ENCODE data around the gene EMC8. TPM values are rescaled to one million over a fixed set of nuclear protein-coding genes. Genes with fewer than 3 reads are reported as not detected.

Gene EMC8
- total RNA-seq, 1 experiment from 2014 or later, result 73.0 TPM

- H3K79me2 ChIP-seq (ENCODE audit: insufficient read depth, low read length), result peaks cover 13% of the 10 kb centered on the region; the same call in 1 of the 2 replicates
- no peak overlapping the region for H3K4me2 ChIP-seq (ENCODE audit: low read length)
- H3K9me3 ChIP-seq (ENCODE audit: control insufficient read depth in 1 of 2, insufficient read depth in 1 of 2, low read depth in 1 of 2, low read length in 2 of 2), result no peaks in the 10 kb centered on the region
- H3K9ac ChIP-seq (ENCODE audit: low read length), result no peak overlapping the region
- ATAC-seq, result peak; percentile 43
- no peaks in the 10 kb centered on the region for H3K4me1 ChIP-seq (ENCODE audit: control insufficient read depth in 1 of 2, insufficient read depth in 2 of 2, low read length in 2 of 2)
- H3K36me3 ChIP-seq (ENCODE audit: control insufficient read depth in 1 of 2, insufficient read depth in 2 of 2, low read length in 2 of 2), result peaks cover 15 to 38% of the 10 kb centered on the region in 2 experiments; a peak in 3 of 4 replicates
- no TSS peak for BruUV-seq (replicated peaks)
- no peak overlapping the region for H2AFZ ChIP-seq (ENCODE audit: low read depth, low read length, poor library complexity, severe bottlenecking)
- H3K9me2 ChIP-seq (ENCODE audit: insufficient read depth), result no peaks in the 10 kb centered on the region
- H3K27me3 ChIP-seq (ENCODE audit: insufficient read depth, low read length), result no peaks in the 10 kb centered on the region
- no peak for DNase-seq (ENCODE audit: low read depth, low spot score)
- TF ChIP-seq EGR1 (IDR thresholded peaks at IDR 0.05; ENCODE audit: low read depth), result no peak
- TF ChIP-seq JUND (IDR thresholded peaks at IDR 0.05), result no peak
- no peak for TF ChIP-seq RAD21 (IDR thresholded peaks at IDR 0.05; ENCODE audit: low read depth)
- no peaks in the 10 kb centered on the region; the same call in 1 of the 2 replicates for H4K20me1 ChIP-seq (ENCODE audit: insufficient read depth)
- H3K27ac ChIP-seq (ENCODE audit: low read depth, low read length), result no peak overlapping the region
- intact Hi-C loops (cut with micrococcal nuclease), result no loop called here
- ChIA-PET POLR2A (no interaction called here), RAD21 (ENCODE audit: low non-redundant PET in 1 of 2, low total read pairs in 2 of 2, uncharacterized antibody in 2 of 2, unreplicated experiment in 2 of 2) (no interaction called here), CTCF (no interaction called here)
- H3K4me3 ChIP-seq (replicated peaks in 1 of 2; ENCODE audit: low read depth in 1 of 2, low read length in 2 of 2), result no peak overlapping the region
Measured at GRCh38 chr16:85777583-85778310, 21.6 kb downstream of the EMC8 start.

GRCh38 chr16:85774811-85775210, 24.5 kb downstream of the EMC8 start:
- Histone ChIP-seq H3K9ac (ENCODE audit: low read length) (no peak overlapping the region), H3K79me2 (ENCODE audit: insufficient read depth, low read length) (no peaks in the 10 kb centered on the region), H3K27ac (ENCODE audit: low read depth, low read length) (no peak overlapping the region), H3K4me3 (replicated peaks in 1 of 2; ENCODE audit: low read depth in 1 of 2, low read length in 2 of 2) (no peak overlapping the region), H3K9me3 (ENCODE audit: control insufficient read depth in 1 of 2, insufficient read depth in 1 of 2, low read depth in 1 of 2, low read length in 2 of 2) (no peaks in the 10 kb centered on the region), H3K9me2 (ENCODE audit: insufficient read depth) (no peaks in the 10 kb centered on the region), H3K27me3 (ENCODE audit: insufficient read depth, low read length) (no peaks in the 10 kb centered on the region), H2AFZ (ENCODE audit: low read depth, low read length, poor library complexity, severe bottlenecking) (no peak overlapping the region), H3K4me1 (ENCODE audit: control insufficient read depth in 1 of 2, insufficient read depth in 2 of 2, low read length in 2 of 2) (no peaks in the 10 kb centered on the region), H3K4me2 (ENCODE audit: low read length) (no peak overlapping the region), H4K20me1 (ENCODE audit: insufficient read depth) (no peaks in the 10 kb centered on the region; the same call in 1 of the 2 replicates), H3K36me3 (ENCODE audit: control insufficient read depth in 1 of 2, insufficient read depth in 2 of 2, low read length in 2 of 2) (peaks cover 12 to 20% of the 10 kb centered on the region in 2 experiments; a peak in 3 of 4 replicates)
- ChIA-PET POLR2A (no interaction called here), CTCF (no interaction called here), RAD21 (ENCODE audit: low non-redundant PET in 1 of 2, low total read pairs in 2 of 2, uncharacterized antibody in 2 of 2, unreplicated experiment in 2 of 2) (no interaction called here)
- no TSS peak for BruUV-seq (replicated peaks)
- intact Hi-C loops (cut with micrococcal nuclease), result no loop called here
- no peak for DNase-seq (ENCODE audit: low read depth, low spot score)
- no peak for ATAC-seq
- no peak for TF ChIP-seq YY1 (IDR thresholded peaks at IDR 0.05; ENCODE audit: extremely low read depth, insufficient replicate concordance, low read depth, low read length)
- TF ChIP-seq ZNF274 (IDR thresholded peaks at IDR 0.05; ENCODE audit: low read depth, low read length), result no peak
- TF ChIP-seq EZH2phosphoT487 (IDR thresholded peaks at IDR 0.05; ENCODE audit: borderline replicate concordance), result no peak
- TF ChIP-seq EGR1 (IDR thresholded peaks at IDR 0.05; ENCODE audit: low read depth), result no peak
- no peak for TF ChIP-seq FOSL1 (IDR thresholded peaks at IDR 0.05; ENCODE audit: low read depth)
- no peak for TF ChIP-seq TCF7L2 (IDR thresholded peaks at IDR 0.05; ENCODE audit: borderline replicate concordance, extremely low read depth, insufficient read depth, insufficient read length)
- no peak for TF ChIP-seq EZH2 (IDR thresholded peaks at IDR 0.05)
- TF ChIP-seq SIN3A (IDR thresholded peaks at IDR 0.05; ENCODE audit: low read depth), result no peak
- no peak for TF ChIP-seq ELF1 (IDR thresholded peaks at IDR 0.05; ENCODE audit: borderline replicate concordance, low read depth)
- no peak for TF ChIP-seq CEBPB (IDR thresholded peaks at IDR 0.05; ENCODE audit: low read depth)
- TF ChIP-seq ZFX (IDR thresholded peaks at IDR 0.05), result no peak
- TF ChIP-seq JUND (IDR thresholded peaks at IDR 0.05), result no peak
- TF ChIP-seq ATF3 (IDR thresholded peaks at IDR 0.05), result no peak
- TF ChIP-seq POLR2AphosphoS5 (IDR thresholded peaks at IDR 0.05; ENCODE audit: low read depth, low read length), result no peak
- TF ChIP-seq SP1 (IDR thresholded peaks at IDR 0.05; ENCODE audit: low read depth), result no peak
- TF ChIP-seq POLR2A (IDR thresholded peaks at IDR 0.05; ENCODE audit: borderline replicate concordance, extremely low read depth, insufficient read depth, insufficient read length), result no peak
- no peak for TF ChIP-seq CBX3 (IDR thresholded peaks at IDR 0.05; ENCODE audit: low read depth)
- TF ChIP-seq CTCF (IDR thresholded peaks at IDR 0.05 in 2 of 3, conservative IDR thresholded peaks at IDR 0.05 in 1 of 3; ENCODE audit: borderline replicate concordance in 1 of 3, insufficient read depth in 1 of 3, low read depth in 2 of 3, low read length in 2 of 3), result no peak
